SK-N-SH treated with all-trans-retinoic acid at 6 μM for 48 hours (cell line): ENCODE measurements around the gene LYRM7.

Experiments used
- ATAC-seq: fragments of 200-7000 bp; cut with Tn5 transposase; 3 replicates; pipeline ENCODE4 v1.9.1; 2020; ENCODE audit warnings: mild to moderate bottlenecking, moderate library complexity
- BACH2 ChIP-seq: fragments of 250-450 bp; sonication (Bioruptor Pico); IDR thresholded peaks from 2 replicates; pipeline ENCODE4 v1.9.0; 2021; ENCODE audit warnings: mild to moderate bottlenecking, borderline replicate concordance
- CSDC2 ChIP-seq: fragments of 250-450 bp; sonication (Bioruptor Pico); IDR thresholded peaks from 2 replicates; pipeline ENCODE4 v1.5.0; 2020; ENCODE audit warnings: mild to moderate bottlenecking, moderate library complexity
- CSRNP3 ChIP-seq: fragments of 250-450 bp; sonication (Bioruptor Pico); IDR thresholded peaks from 2 replicates; pipeline ENCODE4 v1.5.1; 2021; ENCODE audit warnings: mild to moderate bottlenecking, moderate library complexity
- ESRRG ChIP-seq: fragments of 250-450 bp; sonication (Bioruptor Pico); IDR thresholded peaks from 2 replicates; pipeline ENCODE4 v1.6.1; 2021; ENCODE audit warnings: mild to moderate bottlenecking
- GLIS3 ChIP-seq: fragments of 250-450 bp; sonication (Bioruptor Pico); IDR thresholded peaks from 2 replicates; pipeline ENCODE4 v1.5.0; 2020; ENCODE audit warnings: mild to moderate bottlenecking, moderate library complexity
- ISL1 ChIP-seq: fragments of 250-450 bp; sonication (Bioruptor Pico); IDR thresholded peaks from 2 replicates; pipeline ENCODE4 v2.1.2; 2022; ENCODE audit warnings: mild to moderate bottlenecking, moderate library complexity
- PATZ1 ChIP-seq: fragments of 250-450 bp; sonication (Bioruptor Pico); IDR thresholded peaks from 2 replicates; pipeline ENCODE4 v1.8.0; 2020; ENCODE audit warnings: mild to moderate bottlenecking, moderate library complexity, borderline replicate concordance
- PPARA ChIP-seq: fragments of 250-450 bp; sonication (Bioruptor Pico); IDR thresholded peaks from 2 replicates; pipeline ENCODE4 v1.5.0; 2020; ENCODE audit warnings: mild to moderate bottlenecking, borderline replicate concordance
- RARB ChIP-seq: fragments of 250-450 bp; sonication (Bioruptor Pico); IDR thresholded peaks from 2 replicates; pipeline ENCODE4 v1.8.0; 2021; ENCODE audit warnings: mild to moderate bottlenecking, moderate library complexity
- SNAI2 ChIP-seq: fragments of 250-450 bp; sonication (Bioruptor Pico); IDR thresholded peaks from 2 replicates; pipeline ENCODE4 v1.5.0; 2020; ENCODE audit warnings: mild to moderate bottlenecking, moderate library complexity
- TCF4 ChIP-seq: fragments of 250-450 bp; sonication (Bioruptor Pico); IDR thresholded peaks from 2 replicates; pipeline ENCODE4 v1.8.0; 2021; ENCODE audit warnings: mild to moderate bottlenecking, moderate library complexity, borderline replicate concordance
- TOX ChIP-seq: fragments of 250-450 bp; sonication (Bioruptor Pico); IDR thresholded peaks from 2 replicates; pipeline ENCODE4 v1.8.0; 2021; ENCODE audit warnings: mild to moderate bottlenecking, moderate library complexity, borderline replicate concordance
- ZC3H10 ChIP-seq: fragments of 250-450 bp; sonication (Bioruptor Pico); IDR thresholded peaks from 2 replicates; pipeline ENCODE4 v1.5.1; 2021; ENCODE audit warnings: mild to moderate bottlenecking, moderate library complexity
- ZFP3 ChIP-seq: fragments of 250-450 bp; sonication (Bioruptor Pico); IDR thresholded peaks from 2 replicates; pipeline ENCODE4 v1.5.0; 2020; ENCODE audit warnings: mild to moderate bottlenecking, moderate library complexity
- ZFP30 ChIP-seq: fragments of 450-650 bp; formaldehyde crosslinking; IDR thresholded peaks from 2 replicates; pipeline ENCODE4 v1.5.0; 2022; ENCODE audit warnings: mild to moderate bottlenecking, moderate library complexity
- ZNF565 ChIP-seq: fragments of 450-650 bp; formaldehyde crosslinking; conservative IDR thresholded peaks from 2 replicates; pipeline ENCODE4 v1.5.0; 2020; ENCODE audit warnings: low read depth, mild to moderate bottlenecking, moderate library complexity
- ZNF70 ChIP-seq: fragments of 450-650 bp; formaldehyde crosslinking; IDR thresholded peaks from 2 replicates; pipeline ENCODE4 v1.5.0; 2020; ENCODE audit warnings: mild to moderate bottlenecking, moderate library complexity
- ZNF8 ChIP-seq: fragments of 450-650 bp; formaldehyde crosslinking; IDR thresholded peaks from 2 replicates; pipeline ENCODE4 v1.5.0; 2020; ENCODE audit warnings: mild to moderate bottlenecking, moderate library complexity
- TF ChIP-seq, protein P1 (sequence below): fragments of 250-450 bp; sonication (Bioruptor Pico); IDR thresholded peaks from 2 replicates; pipeline ENCODE4 v1.8.0; 2021; ENCODE audit warnings: low read depth, mild to moderate bottlenecking, moderate library complexity, borderline replicate concordance
- TF ChIP-seq, protein P2 (sequence below): fragments of 250-450 bp; sonication (Bioruptor Pico); IDR thresholded peaks from 2 replicates; pipeline ENCODE4 v1.5.0; 2020; ENCODE audit warnings: mild to moderate bottlenecking, moderate library complexity
- TF ChIP-seq, protein P3 (sequence below): fragments of 250-450 bp; sonication (Bioruptor Pico); IDR thresholded peaks from 2 replicates; pipeline ENCODE4 v1.5.1; 2020; ENCODE audit warnings: low read depth, mild to moderate bottlenecking, moderate library complexity

LYRM7 gene

DNA sequence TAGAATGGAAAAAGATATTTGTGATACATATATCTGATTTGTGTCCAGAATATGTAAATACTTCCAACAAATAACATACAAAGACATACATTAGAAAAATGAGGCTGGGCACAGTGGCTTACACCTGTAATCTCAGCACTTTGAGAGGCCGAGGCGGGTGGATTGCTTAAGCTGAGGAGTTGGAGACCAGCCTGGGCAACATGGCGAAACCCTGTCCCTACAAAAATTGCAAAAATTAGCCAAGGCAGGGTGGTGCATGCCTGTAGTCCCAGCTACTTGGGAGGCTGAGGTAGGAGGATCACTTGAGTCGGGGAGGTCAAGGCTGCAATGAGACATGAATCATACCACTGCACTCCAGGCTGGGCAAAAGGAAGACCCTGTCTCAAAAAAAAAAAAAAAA is 47.0 kb downstream of the LYRM7 start:
- TF ChIP-seq CSDC2 (CRISPR knock-in tag), result no peak
- no peak for TF ChIP-seq RARB (CRISPR knock-in tag)
- TF ChIP-seq, protein P1, sequence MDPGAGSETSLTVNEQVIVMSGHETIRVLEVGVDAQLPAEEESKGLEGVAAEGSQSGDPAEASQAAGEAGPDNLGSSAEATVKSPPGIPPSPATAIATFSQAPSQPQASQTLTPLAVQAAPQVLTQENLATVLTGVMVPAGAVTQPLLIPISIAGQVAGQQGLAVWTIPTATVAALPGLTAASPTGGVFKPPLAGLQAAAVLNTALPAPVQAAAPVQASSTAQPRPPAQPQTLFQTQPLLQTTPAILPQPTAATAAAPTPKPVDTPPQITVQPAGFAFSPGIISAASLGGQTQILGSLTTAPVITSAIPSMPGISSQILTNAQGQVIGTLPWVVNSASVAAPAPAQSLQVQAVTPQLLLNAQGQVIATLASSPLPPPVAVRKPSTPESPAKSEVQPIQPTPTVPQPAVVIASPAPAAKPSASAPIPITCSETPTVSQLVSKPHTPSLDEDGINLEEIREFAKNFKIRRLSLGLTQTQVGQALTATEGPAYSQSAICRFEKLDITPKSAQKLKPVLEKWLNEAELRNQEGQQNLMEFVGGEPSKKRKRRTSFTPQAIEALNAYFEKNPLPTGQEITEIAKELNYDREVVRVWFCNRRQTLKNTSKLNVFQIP, result no peak
- no peak for TF ChIP-seq ZNF8 (CRISPR knock-in tag)
- no peak for TF ChIP-seq TCF4 (CRISPR knock-in tag)
- TF ChIP-seq ZNF70 (CRISPR knock-in tag), result no peak
- no peak for TF ChIP-seq PPARA (CRISPR knock-in tag)
- TF ChIP-seq ZC3H10 (CRISPR knock-in tag), result no peak
- ATAC-seq, result no peak

DNA sequence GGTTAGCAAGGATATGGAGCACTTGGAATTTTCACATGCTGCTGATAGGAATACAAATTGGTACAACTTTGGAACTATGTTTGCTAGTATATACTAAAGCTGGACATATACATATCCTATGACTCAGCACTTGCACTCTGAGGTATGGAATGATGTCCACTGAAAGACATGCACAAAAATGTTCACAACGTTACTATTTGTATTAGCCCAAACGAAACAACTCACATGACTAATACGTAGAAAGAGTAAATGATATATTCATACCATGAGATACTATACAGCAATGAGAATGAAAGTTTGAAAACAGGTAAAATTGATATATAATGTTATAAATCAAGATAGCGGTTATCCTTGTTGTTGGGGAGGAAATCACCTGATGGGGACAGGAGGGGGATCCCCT is 47.6 kb downstream of the LYRM7 start:
- ATAC-seq, result no peak
- no peak for TF ChIP-seq ISL1 (CRISPR knock-in tag)
- TF ChIP-seq, protein P2, sequence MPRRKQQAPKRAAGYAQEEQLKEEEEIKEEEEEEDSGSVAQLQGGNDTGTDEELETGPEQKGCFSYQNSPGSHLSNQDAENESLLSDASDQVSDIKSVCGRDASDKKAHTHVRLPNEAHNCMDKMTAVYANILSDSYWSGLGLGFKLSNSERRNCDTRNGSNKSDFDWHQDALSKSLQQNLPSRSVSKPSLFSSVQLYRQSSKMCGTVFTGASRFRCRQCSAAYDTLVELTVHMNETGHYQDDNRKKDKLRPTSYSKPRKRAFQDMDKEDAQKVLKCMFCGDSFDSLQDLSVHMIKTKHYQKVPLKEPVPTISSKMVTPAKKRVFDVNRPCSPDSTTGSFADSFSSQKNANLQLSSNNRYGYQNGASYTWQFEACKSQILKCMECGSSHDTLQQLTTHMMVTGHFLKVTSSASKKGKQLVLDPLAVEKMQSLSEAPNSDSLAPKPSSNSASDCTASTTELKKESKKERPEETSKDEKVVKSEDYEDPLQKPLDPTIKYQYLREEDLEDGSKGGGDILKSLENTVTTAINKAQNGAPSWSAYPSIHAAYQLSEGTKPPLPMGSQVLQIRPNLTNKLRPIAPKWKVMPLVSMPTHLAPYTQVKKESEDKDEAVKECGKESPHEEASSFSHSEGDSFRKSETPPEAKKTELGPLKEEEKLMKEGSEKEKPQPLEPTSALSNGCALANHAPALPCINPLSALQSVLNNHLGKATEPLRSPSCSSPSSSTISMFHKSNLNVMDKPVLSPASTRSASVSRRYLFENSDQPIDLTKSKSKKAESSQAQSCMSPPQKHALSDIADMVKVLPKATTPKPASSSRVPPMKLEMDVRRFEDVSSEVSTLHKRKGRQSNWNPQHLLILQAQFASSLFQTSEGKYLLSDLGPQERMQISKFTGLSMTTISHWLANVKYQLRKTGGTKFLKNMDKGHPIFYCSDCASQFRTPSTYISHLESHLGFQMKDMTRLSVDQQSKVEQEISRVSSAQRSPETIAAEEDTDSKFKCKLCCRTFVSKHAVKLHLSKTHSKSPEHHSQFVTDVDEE (CRISPR knock-in tag), result no peak
- no peak for TF ChIP-seq GLIS3 (CRISPR knock-in tag)
- TF ChIP-seq, protein P1, result no peak
- TF ChIP-seq ZNF70 (CRISPR knock-in tag), result no peak
- no peak for TF ChIP-seq TCF4 (CRISPR knock-in tag)
- TF ChIP-seq SNAI2, result no peak
- no peak for TF ChIP-seq RARB (CRISPR knock-in tag)
- no peak for TF ChIP-seq ZFP3
- no peak for TF ChIP-seq ZFP30 (CRISPR knock-in tag)
- TF ChIP-seq PPARA (CRISPR knock-in tag), result no peak
- TF ChIP-seq, all 23 proteins: peak for 0

DNA sequence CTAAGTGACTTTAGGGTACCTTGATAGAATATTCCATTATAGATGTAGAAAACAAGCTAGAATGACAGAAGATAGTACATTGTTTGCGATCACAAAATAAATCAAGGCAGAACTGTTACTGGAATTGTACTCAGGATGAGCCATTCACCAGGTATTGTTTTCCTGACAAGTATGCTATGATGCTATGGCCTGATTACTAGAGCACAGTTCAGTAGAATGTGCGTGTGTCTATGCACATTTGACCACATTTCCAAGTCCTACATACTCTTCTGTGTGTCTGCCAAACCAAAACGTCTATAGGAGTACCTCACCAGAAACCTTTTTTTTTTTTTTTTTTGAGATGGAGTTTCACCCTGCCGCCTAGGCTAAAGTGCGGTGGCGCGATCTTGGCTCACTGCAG is 49.8 kb downstream of the LYRM7 start:
- ATAC-seq, result no peak
- TF ChIP-seq CSRNP3 (CRISPR knock-in tag), result no peak
- no peak for TF ChIP-seq BACH2
- no peak for TF ChIP-seq ZNF565 (CRISPR knock-in tag)
- TF ChIP-seq ZNF70 (CRISPR knock-in tag), result no peak
- TF ChIP-seq PPARA (CRISPR knock-in tag), result no peak
- TF ChIP-seq, protein P1, result no peak
- no peak for TF ChIP-seq ISL1 (CRISPR knock-in tag)
- TF ChIP-seq, protein P2 (CRISPR knock-in tag), result no peak
- no peak for TF ChIP-seq ESRRG (CRISPR knock-in tag)
- TF ChIP-seq SNAI2, result no peak
- TF ChIP-seq ZFP3, result no peak
- no peak for TF ChIP-seq RARB (CRISPR knock-in tag)
- no peak for TF ChIP-seq CSDC2 (CRISPR knock-in tag)
- no peak for TF ChIP-seq TCF4 (CRISPR knock-in tag)
- TF ChIP-seq, protein P3, sequence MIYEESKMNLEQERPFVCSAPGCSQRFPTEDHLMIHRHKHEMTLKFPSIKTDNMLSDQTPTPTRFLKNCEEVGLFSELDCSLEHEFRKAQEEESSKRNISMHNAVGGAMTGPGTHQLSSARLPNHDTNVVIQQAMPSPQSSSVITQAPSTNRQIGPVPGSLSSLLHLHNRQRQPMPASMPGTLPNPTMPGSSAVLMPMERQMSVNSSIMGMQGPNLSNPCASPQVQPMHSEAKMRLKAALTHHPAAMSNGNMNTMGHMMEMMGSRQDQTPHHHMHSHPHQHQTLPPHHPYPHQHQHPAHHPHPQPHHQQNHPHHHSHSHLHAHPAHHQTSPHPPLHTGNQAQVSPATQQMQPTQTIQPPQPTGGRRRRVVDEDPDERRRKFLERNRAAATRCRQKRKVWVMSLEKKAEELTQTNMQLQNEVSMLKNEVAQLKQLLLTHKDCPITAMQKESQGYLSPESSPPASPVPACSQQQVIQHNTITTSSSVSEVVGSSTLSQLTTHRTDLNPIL, result no peak
- TF ChIP-seq TOX, result no peak
- TF ChIP-seq PATZ1, result no peak
- TF ChIP-seq ZNF8 (CRISPR knock-in tag), result no peak
- no peak for TF ChIP-seq ZC3H10 (CRISPR knock-in tag)
- no peak for TF ChIP-seq ZFP30 (CRISPR knock-in tag)
- TF ChIP-seq, all 23 proteins: peak for 0
